GM11168 (cell line): Measurements from ENCODE around the gene GPATCH2.
"Not testable (repeated sequence)": the region's sequence is repeated elsewhere in the genome, so short reads cannot be mapped to it uniquely, and the experiment has no call there.

Source experiments
- in situ Hi-C: fragments of 300-500 bp; cut with MboI; formaldehyde crosslinking; loops from one replicate; pipeline ENCODE4 v1.12.0; 2022; ENCODE audit warnings: low sequenced_read_pairs; ENCODE audit not compliant: unreplicated experiment

Gene GPATCH2

GRCh38 chr1:217585577-217585976 is 45.3 kb downstream of the GPATCH2 start:
- in situ Hi-C loops, result no loop called here

GRCh38 chr1:217584286-217584811 is 46.5 kb downstream of the GPATCH2 start:
- in situ Hi-C loops, result not testable (repeated sequence)

GRCh38 chr1:217577336-217577735 is 53.6 kb downstream of the GPATCH2 start:
- in situ Hi-C loops, result no loop called here

- in situ Hi-C loops, result no loop called here
Observed at GRCh38 chr1:217574265-217574949, 56.5 kb downstream of the GPATCH2 start.

- in situ Hi-C loops, result no loop called here
Observed at GRCh38 chr1:217569021-217569420, 61.9 kb downstream of the GPATCH2 start.

GRCh38 chr1:217568200-217568599 is 62.7 kb downstream of the GPATCH2 start:
- in situ Hi-C loops, result no loop called here

GRCh38 chr1:217564833-217565232 is 66.1 kb downstream of the GPATCH2 start:
- in situ Hi-C loops, result no loop called here

- in situ Hi-C loops, result no loop called here
Observed at GRCh38 chr1:217564207-217564606, 66.7 kb downstream of the GPATCH2 start.

- in situ Hi-C loops, result no loop called here
Observed at GRCh38 chr1:217563179-217563578, 67.7 kb downstream of the GPATCH2 start.

GRCh38 chr1:217562229-217562878 is 68.5 kb downstream of the GPATCH2 start:
- in situ Hi-C loops, result no loop called here

GRCh38 chr1:217561446-217561845 is 69.4 kb downstream of the GPATCH2 start:
- in situ Hi-C loops, result no loop called here

GRCh38 chr1:217554849-217555248 is 76.0 kb downstream of the GPATCH2 start:
- in situ Hi-C loops, result no loop called here

GRCh38 chr1:217553949-217554509 is 76.9 kb downstream of the GPATCH2 start:
- in situ Hi-C loops, result no loop called here

GRCh38 chr1:217552339-217552951 is 78.4 kb downstream of the GPATCH2 start:
- in situ Hi-C loops, result no loop called here

GRCh38 chr1:217542837-217543236 is 88.1 kb downstream of the GPATCH2 start:
- in situ Hi-C loops, result no loop called here

GRCh38 chr1:217542136-217542777 is 88.6 kb downstream of the GPATCH2 start:
- in situ Hi-C loops, result no loop called here

GRCh38 chr1:217540321-217540720 is 90.6 kb downstream of the GPATCH2 start:
- in situ Hi-C loops, result no loop called here

- in situ Hi-C loops, result no loop called here
Observed at GRCh38 chr1:217539510-217539909, 91.4 kb downstream of the GPATCH2 start.

GRCh38 chr1:217535601-217536377 is 95.1 kb downstream of the GPATCH2 start:
- in situ Hi-C loops, result no loop called here

GRCh38 chr1:217534566-217534965 is 96.3 kb downstream of the GPATCH2 start:
- in situ Hi-C loops, result no loop called here
